GM10266 (cell line): ENCODE data around the gene CEP112.

Experiments used
- DNase-seq: peaks from one replicate; pipeline ENCODE4 v3.0.0; 2012; ENCODE audit errors: extremely low spot score
- CTCF ChIP-seq: IDR thresholded peaks from 2 replicates; pipeline ENCODE4 v1.5.1; 2012; ENCODE audit warnings: mild to moderate bottlenecking, low read depth; ENCODE audit not compliant: control insufficient read depth, insufficient read depth; ENCODE audit errors: missing control alignments

Gene CEP112

GRCh38 chr17:65699459-65699858, 492.5 kb downstream of the CEP112 start:
- no peak for DNase-seq
- no peak for TF ChIP-seq CTCF

- DNase-seq: no peak
- no peak for TF ChIP-seq CTCF
These were observed 493.4 kb downstream of the CEP112 start for GRCh38 chr17:65698381-65699061.

GRCh38 chr17:65697661-65698060, 494.3 kb downstream of the CEP112 start:
- TF ChIP-seq CTCF: no peak
- DNase-seq: no peak

- no peak for DNase-seq
- no peak for TF ChIP-seq CTCF
These were observed 495.1 kb downstream of the CEP112 start for GRCh38 chr17:65696739-65697394.

- no peak for DNase-seq
- no peak for TF ChIP-seq CTCF
These were observed 497.3 kb downstream of the CEP112 start for GRCh38 chr17:65694601-65695000.

- no peak for DNase-seq
- TF ChIP-seq CTCF: no peak
These were observed 501.2 kb downstream of the CEP112 start for GRCh38 chr17:65690626-65691310.

GRCh38 chr17:65688307-65688706, 503.6 kb downstream of the CEP112 start:
- no peak for TF ChIP-seq CTCF
- no peak for DNase-seq
